ENCODE measurements around the gene LOX. TPM values are rescaled to one million over a fixed set of nuclear protein-coding genes. Genes with fewer than 3 reads are reported as not detected.

LOX gene
- not detected in 2 replicates for total RNA-seq

GRCh38 chr5:122078116-122079110 is at the start of gene LOX:
TSS of gene LOX (minus strand) at chr5:122078259. CDS start at chr5:122077985, 274 bp downstream.
- intact Hi-C loops (cut with micrococcal nuclease) = no loop called here

DNA sequence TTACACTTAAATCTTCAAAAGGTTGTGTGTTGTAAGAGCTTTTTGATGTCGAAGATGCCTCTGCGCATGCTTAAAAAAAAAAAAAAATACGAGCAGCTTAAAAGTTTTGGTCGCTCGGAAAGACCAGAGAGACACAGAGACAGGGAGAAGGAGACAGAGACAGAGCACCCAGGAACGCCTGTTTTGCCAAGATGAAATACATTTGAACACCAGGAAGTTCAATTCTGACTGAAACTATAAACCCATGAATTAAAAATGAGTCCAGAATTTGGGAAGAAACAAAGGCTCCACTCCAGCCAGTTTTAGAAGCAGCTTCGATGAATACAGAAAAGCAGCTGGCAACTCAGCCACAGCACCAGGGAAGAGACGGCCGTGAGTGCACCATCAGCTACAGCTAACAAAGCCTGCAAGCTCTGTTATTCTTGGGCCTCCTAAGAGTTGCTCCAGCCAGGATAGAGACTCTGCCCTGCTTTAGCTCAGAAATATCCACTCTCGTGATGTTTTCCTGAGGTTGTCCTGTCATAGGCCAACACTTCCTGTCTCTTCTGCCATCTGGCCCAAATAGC is 48.8 kb upstream of the LOX start:
- intact Hi-C loops (cut with micrococcal nuclease) = no loop called here

- intact Hi-C loops (cut with micrococcal nuclease) = no loop called here
These were observed 48.2 kb upstream of the LOX start for GRCh38 chr5:122126177-122126755.

DNA sequence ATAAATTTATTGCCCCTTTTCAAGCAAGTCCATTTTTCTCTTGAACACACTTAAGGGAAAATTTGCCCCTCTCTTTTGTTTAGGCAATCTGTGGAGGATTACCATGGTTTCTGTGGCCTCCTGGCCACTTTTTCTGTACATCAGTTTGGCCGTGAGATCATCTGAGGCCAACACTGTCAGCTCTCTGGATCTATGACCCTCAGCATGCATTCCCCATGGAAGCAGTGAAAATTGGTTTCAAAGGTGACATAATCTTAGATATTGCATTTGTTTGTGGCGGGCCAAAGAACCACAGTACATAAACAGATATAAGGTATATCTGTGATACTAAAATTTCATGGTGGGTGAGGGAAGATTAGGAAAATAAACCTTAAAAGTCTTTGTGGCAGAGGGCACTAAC is 46.7 kb upstream of the LOX start:
- intact Hi-C loops (cut with micrococcal nuclease) = no loop called here

- intact Hi-C loops (cut with micrococcal nuclease) = no loop called here
These were observed 43.7 kb upstream of the LOX start for GRCh38 chr5:122121479-122122465.

- intact Hi-C loops (cut with micrococcal nuclease) = no loop called here
These were observed 42.9 kb upstream of the LOX start for GRCh38 chr5:122120957-122121356.

DNA sequence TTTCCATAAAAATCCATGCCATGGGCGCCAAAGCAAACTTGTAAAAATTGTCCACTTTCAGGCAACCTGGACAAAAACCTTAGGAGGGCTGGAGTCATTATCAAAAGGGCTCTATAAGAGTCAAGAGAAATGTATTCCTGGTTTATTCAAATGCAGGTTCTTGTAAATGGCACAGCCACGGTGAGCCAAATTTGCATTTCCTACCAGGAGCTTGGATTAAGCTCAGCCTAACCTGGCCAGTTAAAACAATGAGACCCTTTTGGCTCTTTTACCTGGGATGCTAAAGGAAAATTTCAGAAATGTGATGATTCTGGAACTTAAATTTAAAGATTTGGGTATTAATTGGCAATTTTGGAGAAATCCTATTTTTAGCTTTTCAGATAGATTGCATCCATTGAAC is 42.4 kb upstream of the LOX start:
- intact Hi-C loops (cut with micrococcal nuclease) = no loop called here

- intact Hi-C loops (cut with micrococcal nuclease) = no loop called here
These were observed 41.1 kb upstream of the LOX start for GRCh38 chr5:122119205-122119604.

DNA sequence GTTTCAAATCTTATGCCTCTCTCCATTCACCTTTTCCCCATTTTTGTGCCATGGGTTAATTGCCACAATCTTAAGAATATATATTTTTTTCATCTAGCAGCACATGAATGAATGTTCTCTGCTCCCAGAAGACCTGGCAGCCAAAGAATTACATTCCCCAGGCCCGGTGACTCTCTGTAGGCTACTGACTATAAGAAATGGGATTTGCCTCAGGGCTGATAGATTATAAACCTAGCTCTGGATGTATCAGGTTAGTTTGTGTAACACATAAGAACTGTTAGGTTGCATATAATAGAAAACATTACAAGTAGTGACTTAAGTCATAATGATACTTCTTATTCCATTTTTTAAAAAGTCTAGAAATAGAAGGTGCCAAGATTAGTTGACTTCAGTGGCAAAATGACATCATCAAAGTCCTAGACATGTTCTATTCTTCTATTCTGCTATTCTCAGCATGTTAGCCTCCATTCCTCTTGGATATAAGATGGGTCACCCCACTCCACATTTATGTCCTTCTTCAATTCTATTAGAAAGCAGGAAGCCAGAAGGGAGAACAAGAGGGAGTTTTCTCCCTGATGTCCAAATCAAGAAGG is 40.4 kb upstream of the LOX start:
- intact Hi-C loops (cut with micrococcal nuclease) = no loop called here

- intact Hi-C loops (cut with micrococcal nuclease) = no loop called here
These were observed 36.4 kb upstream of the LOX start for GRCh38 chr5:122114501-122114900.

DNA sequence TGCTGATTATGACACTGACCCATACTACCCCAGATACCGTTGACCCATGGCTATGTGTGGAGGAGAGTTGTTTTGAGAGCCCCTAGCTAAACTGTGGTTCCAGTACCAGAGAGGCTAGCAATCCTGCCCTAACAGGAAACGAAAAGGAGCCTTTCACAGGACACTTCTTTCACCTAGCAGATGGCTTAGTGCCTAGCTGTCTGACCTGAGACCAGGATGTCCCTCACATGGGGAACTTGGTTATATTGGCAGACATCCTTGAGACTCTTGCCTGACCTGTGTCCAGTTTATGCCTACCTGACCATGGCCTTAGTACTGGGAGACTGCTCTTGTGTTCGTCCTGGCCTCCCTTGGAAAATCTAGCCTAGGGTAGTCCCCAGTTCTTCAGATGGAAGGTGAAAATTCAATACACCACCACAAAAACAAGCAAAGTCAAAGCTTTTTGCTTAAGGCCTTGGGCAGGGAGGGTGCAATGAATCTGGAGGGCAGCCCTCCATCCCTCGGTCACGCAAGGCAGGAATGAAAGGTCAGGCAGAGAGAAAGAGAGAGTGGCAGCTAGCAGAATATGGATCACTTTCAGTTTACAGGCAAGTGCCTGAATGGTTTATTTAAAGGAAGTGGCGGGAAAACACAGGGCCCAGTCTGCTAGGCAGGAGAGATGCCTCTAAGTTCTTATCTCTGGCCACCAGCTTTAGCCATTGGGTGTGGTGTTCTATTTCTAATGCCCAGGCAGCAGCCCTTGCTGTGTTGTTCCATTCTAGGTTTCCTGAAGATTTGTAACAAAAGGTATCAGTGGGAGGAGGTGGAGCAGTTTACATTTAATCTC is 34.9 kb upstream of the LOX start:
- intact Hi-C loops (cut with micrococcal nuclease) = no loop called here

DNA sequence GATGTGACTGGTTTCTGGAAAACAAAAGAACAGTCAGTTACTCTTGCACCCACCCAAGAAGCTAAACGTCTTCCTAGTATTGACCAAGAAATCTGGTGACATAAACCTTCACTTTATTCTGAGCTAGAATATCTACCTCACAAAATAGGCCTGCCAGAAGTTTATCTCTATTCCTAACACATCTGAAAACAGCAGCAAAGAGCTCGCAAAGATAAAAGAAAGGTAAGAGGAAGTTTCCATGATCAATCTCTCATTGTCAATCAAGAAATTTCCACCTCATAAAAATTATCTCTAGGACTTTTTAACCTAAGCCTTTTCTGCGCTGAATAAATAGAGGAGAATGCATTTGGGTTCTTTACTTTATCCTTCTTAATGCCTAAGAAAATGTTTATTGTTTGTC is 34.0 kb upstream of the LOX start:
- intact Hi-C loops (cut with micrococcal nuclease) = no loop called here

GRCh38 chr5:122111460-122111859 is 33.4 kb upstream of the LOX start:
- intact Hi-C loops (cut with micrococcal nuclease) = no loop called here

GRCh38 chr5:122110987-122111386 is 32.9 kb upstream of the LOX start:
- intact Hi-C loops (cut with micrococcal nuclease) = no loop called here

DNA sequence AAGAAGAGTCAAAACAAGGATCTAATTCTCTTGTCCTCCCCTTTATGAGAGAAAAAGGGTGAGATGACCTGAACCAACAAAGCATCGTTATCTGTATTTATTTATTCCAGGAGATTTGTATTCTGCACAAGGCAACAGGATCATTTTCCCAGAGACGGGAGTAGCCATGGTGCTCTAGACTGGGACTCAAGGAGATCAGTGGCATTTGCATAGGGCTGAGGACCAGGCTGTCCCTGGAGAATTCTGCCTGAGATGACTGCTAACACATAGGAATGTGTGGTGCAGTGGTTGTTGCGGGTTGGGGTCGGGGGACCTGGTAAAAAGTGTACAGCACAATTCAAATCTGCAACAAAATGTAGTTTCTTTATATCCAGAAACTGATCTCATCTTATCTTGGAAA is 29.0 kb upstream of the LOX start:
- intact Hi-C loops (cut with micrococcal nuclease) = no loop called here

GRCh38 chr5:122105909-122106308 is 27.9 kb upstream of the LOX start:
- intact Hi-C loops (cut with micrococcal nuclease) = no loop called here

GRCh38 chr5:122102825-122103224 is 24.8 kb upstream of the LOX start:
- intact Hi-C loops (cut with micrococcal nuclease) = no loop called here

DNA sequence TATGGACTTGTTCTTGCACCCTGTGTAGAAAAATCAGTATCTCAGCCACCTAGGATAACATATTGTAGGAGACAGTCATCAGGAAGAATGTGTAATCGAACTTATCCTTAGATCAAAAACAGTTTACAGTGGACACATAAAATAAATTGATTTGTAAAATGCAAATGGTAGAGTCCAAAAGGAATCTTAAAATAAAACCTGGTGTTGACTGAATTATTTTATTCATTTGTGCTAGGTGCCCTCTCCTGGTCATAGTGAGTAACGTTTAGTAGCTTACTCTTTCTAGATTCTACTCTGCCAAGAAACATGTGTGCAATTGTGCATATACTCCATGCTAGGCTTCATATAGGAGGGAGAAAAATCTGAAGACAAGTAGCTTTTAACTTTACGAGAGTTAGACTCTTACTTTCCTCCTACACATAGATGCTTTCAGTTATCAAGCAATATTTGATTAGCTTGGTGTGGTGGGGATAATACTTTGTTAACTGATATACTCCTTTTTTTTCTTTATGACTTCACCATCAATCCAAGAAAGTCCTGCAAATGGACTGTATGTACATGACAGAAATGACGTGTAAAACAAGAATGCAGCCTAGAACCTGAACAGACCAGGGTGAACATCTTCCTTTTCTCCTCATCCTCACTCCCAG is 23.7 kb upstream of the LOX start:
- intact Hi-C loops (cut with micrococcal nuclease) = no loop called here

DNA sequence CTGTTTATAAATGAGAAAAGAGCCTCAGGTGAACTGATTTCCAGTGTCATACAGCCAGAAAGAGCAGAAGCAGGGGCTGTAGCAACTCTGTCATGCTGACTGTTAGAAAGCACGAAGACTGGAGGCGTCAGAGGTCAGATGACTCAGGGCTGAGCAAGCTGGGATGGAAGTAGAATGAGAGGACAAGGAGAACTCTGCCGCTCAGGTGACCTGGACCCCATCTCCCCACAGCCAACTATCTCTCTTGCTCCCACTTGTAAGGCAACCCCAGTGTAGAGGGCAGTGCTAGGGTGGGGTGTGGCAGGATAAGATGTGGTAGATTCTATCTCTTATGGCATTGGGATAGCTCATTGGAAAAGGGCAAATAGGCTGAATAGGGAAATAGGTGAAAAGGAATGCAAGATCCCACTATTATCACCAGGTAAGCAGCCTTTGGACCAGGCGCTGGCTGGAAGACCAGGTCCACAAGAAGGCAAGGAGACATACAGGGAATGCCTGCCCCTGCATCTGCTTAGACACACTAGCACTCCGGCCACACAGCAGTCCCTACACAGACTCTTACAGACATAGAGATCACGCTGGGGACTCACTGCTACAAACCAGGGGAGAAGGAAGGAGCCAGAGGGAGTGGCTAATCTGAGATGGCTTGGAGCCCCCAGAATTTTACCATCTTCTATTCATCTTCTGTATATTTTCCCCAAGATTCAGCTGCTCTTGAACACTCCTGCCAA is 21.2 kb upstream of the LOX start:
- intact Hi-C loops (cut with micrococcal nuclease) = no loop called here
